Endothelial cell (in vitro differentiated cells): ENCODE measurements around the gene DPEP2NB. TPM values are rescaled to one million over a fixed set of nuclear protein-coding genes. Genes with fewer than 3 reads are reported as not detected.
A peak's percentile ranks its signal among the peaks of the same experiment; 100 is the strongest.

Experiments used
- DNase-seq: peaks from one replicate; pipeline ENCODE4 v3.0.0; 2021; ENCODE audit warnings: low spot score
- H3K27ac Mint-ChIP-seq: one replicate; pipeline ENCODE4 v1.8.0; 2021; ENCODE audit warnings: mixed read lengths, inconsistent platforms; ENCODE audit not compliant: unreplicated experiment
- H3K27me3 Mint-ChIP-seq: one replicate; pipeline ENCODE4 v1.8.0; 2021; ENCODE audit warnings: mild to moderate bottlenecking, moderate library complexity, mixed read lengths, inconsistent platforms; ENCODE audit not compliant: unreplicated experiment
- H3K36me3 Mint-ChIP-seq: one replicate; pipeline ENCODE4 v1.8.0; 2021; ENCODE audit warnings: mild to moderate bottlenecking, low read depth, mixed read lengths, inconsistent platforms; ENCODE audit not compliant: unreplicated experiment
- H3K4me1 Mint-ChIP-seq: one replicate; pipeline ENCODE4 v1.8.0; 2021; ENCODE audit warnings: mild to moderate bottlenecking, mixed read lengths, inconsistent platforms; ENCODE audit not compliant: unreplicated experiment
- H3K4me3 Mint-ChIP-seq: one replicate; pipeline ENCODE4 v1.8.0; 2021; ENCODE audit warnings: mild to moderate bottlenecking, mixed read lengths, inconsistent platforms; ENCODE audit not compliant: unreplicated experiment
- H3K9me3 Mint-ChIP-seq: one replicate; pipeline ENCODE4 v1.8.0; 2021; ENCODE audit warnings: mixed read lengths, inconsistent platforms; ENCODE audit not compliant: unreplicated experiment
- CTCF ChIP-seq: fragments of 200-600 bp; sonication (generic); IDR thresholded peaks from one replicate; pipeline ENCODE4 v1.5.0; 2021; ENCODE audit warnings: antibody characterized with exemption; ENCODE audit not compliant: unreplicated experiment
- total RNA-seq: library from RNA; stranded (reverse); fragmentation: NEBNext Ultra II Directional; extraction: Animal tissue kit (Norgen Biotek cat#: 25700); gene quantifications from one replicate; pipeline ENCODE4 v1.2.1, GENCODE V29; 2021; ENCODE audit not compliant: unreplicated experiment

DPEP2NB gene
- total RNA-seq, 1 donor from 2014 or later: not detected

GRCh38 chr16:67982011-67982696 is 33.6 kb downstream of the DPEP2NB start:
- DNase-seq: no peak
- H3K27me3 Mint-ChIP-seq: peaks cover 6% of the 10 kb centered on the region
- peaks cover 15% of the 10 kb centered on the region for H3K4me1 Mint-ChIP-seq
- no peak overlapping the region for H3K4me3 Mint-ChIP-seq
- no peaks in the 10 kb centered on the region for H3K9me3 Mint-ChIP-seq
- no peaks in the 10 kb centered on the region for H3K36me3 Mint-ChIP-seq
- H3K27ac Mint-ChIP-seq: no peak overlapping the region
- TF ChIP-seq CTCF: no peak

- no peak for DNase-seq
Observed at GRCh38 chr16:67979955-67980678, 35.6 kb downstream of the DPEP2NB start, which contains the start of gene DPEP3. TSS of gene DPEP3 (minus strand) at chr16:67980499. CDS start at chr16:67980380, 119 bp downstream.

GRCh38 chr16:67977469-67978227 is 38.1 kb downstream of the DPEP2NB start:
- Mint-ChIP-seq H3K27me3 (peaks cover 2% of the 10 kb centered on the region), H3K4me1 (no peaks in the 10 kb centered on the region), H3K9me3 (no peaks in the 10 kb centered on the region), H3K27ac (peak overlapping the region; percentile 30), H3K4me3 (no peak overlapping the region), H3K36me3 (no peaks in the 10 kb centered on the region)
- TF ChIP-seq CTCF: no peak
- no peak for DNase-seq

More at GRCh38 chr16:67979955-67980678, 35.6 kb downstream of the DPEP2NB start, which contains the start of gene DPEP3:
- H3K36me3 Mint-ChIP-seq: no peaks in the 10 kb centered on the region
- peaks cover 14% of the 10 kb centered on the region for H3K4me1 Mint-ChIP-seq
- no peak for TF ChIP-seq CTCF
- no peak within 1 kb of the TSS for H3K27ac Mint-ChIP-seq
- H3K4me3 Mint-ChIP-seq: no peak within 1 kb of the TSS
- no peaks in the 10 kb centered on the region for H3K9me3 Mint-ChIP-seq
- peaks cover 8% of the 10 kb centered on the region for H3K27me3 Mint-ChIP-seq

GRCh38 chr16:67977005-67977404 is 38.7 kb downstream of the DPEP2NB start:
- Mint-ChIP-seq H3K9me3 (no peaks in the 10 kb centered on the region), H3K4me1 (no peaks in the 10 kb centered on the region), H3K36me3 (no peaks in the 10 kb centered on the region), H3K4me3 (no peak overlapping the region), H3K27ac (no peak overlapping the region), H3K27me3 (peaks cover 2% of the 10 kb centered on the region)
- no peak for TF ChIP-seq CTCF
- DNase-seq: no peak
